Endodermal cell (in vitro differentiated cells): Measurements from ENCODE around the gene GALNT18. TPM values are rescaled to one million over a fixed set of nuclear protein-coding genes. Genes with fewer than 3 reads are reported as not detected.

Experiments
- DNase-seq: peaks from one replicate; pipeline ENCODE4 v3.0.0-alpha.2; 2017
- H3K27ac ChIP-seq: 2 replicates; pipeline ENCODE4 v1.5.1; 2013; ENCODE audit warnings: mild to moderate bottlenecking, low read depth, low read length, moderate library complexity
- H3K27me3 ChIP-seq: 2 replicates; pipeline ENCODE4 v1.6.1; 2013; ENCODE audit warnings: mild to moderate bottlenecking, low read length, moderate library complexity; ENCODE audit not compliant: insufficient read depth, control insufficient read depth, poor library complexity, severe bottlenecking
- H3K36me3 ChIP-seq: 2 replicates; pipeline ENCODE4 v1.7.0; 2013; ENCODE audit warnings: mild to moderate bottlenecking, low read length, moderate library complexity; ENCODE audit not compliant: control insufficient read depth, insufficient read depth
- H3K4me1 ChIP-seq: one replicate; pipeline ENCODE4 v1.7.0; 2013; ENCODE audit warnings: low read length; ENCODE audit not compliant: control insufficient read depth, insufficient read depth
- H3K4me3 ChIP-seq: 2 replicates; pipeline ENCODE4 v1.5.1; 2013; ENCODE audit warnings: mild to moderate bottlenecking, low read length, moderate library complexity
- H3K9ac ChIP-seq: 2 replicates; pipeline ENCODE4 v1.6.1; 2013; ENCODE audit warnings: mild to moderate bottlenecking, low read length, moderate library complexity; ENCODE audit not compliant: poor library complexity, severe bottlenecking; ENCODE audit errors: extremely low read depth
- H3K9me3 ChIP-seq: 2 replicates; pipeline ENCODE4 v1.6.1; 2013; ENCODE audit warnings: mild to moderate bottlenecking, low read length, moderate library complexity; ENCODE audit not compliant: control insufficient read depth
- H3K27ac Mint-ChIP-seq: 2 replicates; pipeline ENCODE4 v1.8.0; 2020; ENCODE audit warnings: mixed read lengths
- H3K27me3 Mint-ChIP-seq: 2 replicates; pipeline ENCODE4 v1.8.0; 2021; ENCODE audit warnings: mild to moderate bottlenecking, mixed read lengths; ENCODE audit not compliant: insufficient read depth
- H3K36me3 Mint-ChIP-seq: 2 replicates; pipeline ENCODE4 v1.8.0; 2020; ENCODE audit warnings: low read depth, mixed read lengths
- H3K4me1 Mint-ChIP-seq: 2 replicates; pipeline ENCODE4 v1.8.0; 2020; ENCODE audit warnings: mixed read lengths
- H3K4me3 Mint-ChIP-seq: 2 replicates; pipeline ENCODE4 v1.8.0; 2020; ENCODE audit warnings: mild to moderate bottlenecking, moderate library complexity, mixed read lengths
- H3K9me3 Mint-ChIP-seq: 2 replicates; pipeline ENCODE4 v1.8.0; 2020; ENCODE audit warnings: mild to moderate bottlenecking, mixed read lengths
- CTCF ChIP-seq: fragments of 200-600 bp; sonication (generic); conservative IDR thresholded peaks from 2 replicates; pipeline ENCODE4 v1.5.0; 2021; ENCODE audit warnings: antibody characterized with exemption, mild to moderate bottlenecking
- WGBS, 2 experiments: methylation state at CpG; one replicate each; pipeline versions ENCODE4 v1.1.5 to v1.1.7; 2013; ENCODE audit warnings: missing lambda C conversion rate in 2 of 2, mixed read lengths in 1 of 2; ENCODE audit not compliant: insufficient coverage in 1 of 2, insufficient read length in 1 of 2; 5-methylcytosine and 5-hydroxymethylcytosine counted together
- total RNA-seq, 2 donors: library from RNA; stranded (reverse); fragmentation: NEBNext Ultra II Directional in 1 of 2; extraction: Animal tissue kit (Norgen Biotek cat#: 25700) in 1 of 2; gene quantifications; 2 replicates in 1 of 2; 3 replicates in 1 of 2; pipeline ENCODE4 v1.2.1, GENCODE V29; 2021

GALNT18 gene
- total RNA-seq, 2 donors from 2014 or later, result 5.1 to 9.9 TPM

- H3K36me3 ChIP-seq, result no peaks in the 10 kb centered on the region
- no peak overlapping the region for H3K27ac ChIP-seq
- H3K27me3 ChIP-seq, result no peaks in the 10 kb centered on the region
- H3K9ac ChIP-seq, result no peak overlapping the region
- H3K4me3 Mint-ChIP-seq, result no peak overlapping the region
- H3K9me3 ChIP-seq, result no peaks in the 10 kb centered on the region
- H3K4me1 Mint-ChIP-seq, result peaks cover 4% of the 10 kb centered on the region
- WGBS, 2 experiments, result 94 to 100% methylated on average over 5 of the region's 5 CpGs
- no peaks in the 10 kb centered on the region for H3K36me3 Mint-ChIP-seq
- H3K9me3 Mint-ChIP-seq, result peaks cover under 1% of the 10 kb centered on the region
- no peaks in the 10 kb centered on the region for H3K4me1 ChIP-seq
- DNase-seq, result peak; percentile 32
- H3K4me3 ChIP-seq, result no peak overlapping the region
- TF ChIP-seq CTCF, result no peak
- no peaks in the 10 kb centered on the region for H3K27me3 Mint-ChIP-seq
- H3K27ac Mint-ChIP-seq, result no peak overlapping the region
These were observed 353.1 kb downstream of the GALNT18 start for GRCh38 chr11:11268706-11269105.

DNA sequence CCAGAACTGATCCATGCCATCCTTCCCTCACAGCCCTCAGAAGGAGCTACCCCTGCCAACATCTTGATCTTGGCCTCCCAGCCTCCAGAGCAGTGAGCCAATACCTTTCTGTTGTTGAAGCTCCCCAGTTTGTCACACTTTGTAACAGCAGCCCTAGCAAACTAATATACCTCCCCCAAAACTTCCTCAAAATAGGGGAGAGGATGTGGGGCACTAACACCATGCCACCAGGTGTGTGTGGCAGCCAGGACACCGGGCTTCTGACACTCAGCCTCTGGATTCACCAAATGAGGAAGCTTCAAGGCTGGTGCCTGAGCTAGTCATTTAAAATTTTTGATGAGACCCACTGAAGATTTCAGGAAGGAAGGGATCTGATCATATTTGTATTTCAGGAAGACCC lies 353.7 kb downstream of the GALNT18 start:
- no peak for DNase-seq
- Mint-ChIP-seq H3K4me3 (no peak overlapping the region), H3K36me3 (no peaks in the 10 kb centered on the region)

DNA sequence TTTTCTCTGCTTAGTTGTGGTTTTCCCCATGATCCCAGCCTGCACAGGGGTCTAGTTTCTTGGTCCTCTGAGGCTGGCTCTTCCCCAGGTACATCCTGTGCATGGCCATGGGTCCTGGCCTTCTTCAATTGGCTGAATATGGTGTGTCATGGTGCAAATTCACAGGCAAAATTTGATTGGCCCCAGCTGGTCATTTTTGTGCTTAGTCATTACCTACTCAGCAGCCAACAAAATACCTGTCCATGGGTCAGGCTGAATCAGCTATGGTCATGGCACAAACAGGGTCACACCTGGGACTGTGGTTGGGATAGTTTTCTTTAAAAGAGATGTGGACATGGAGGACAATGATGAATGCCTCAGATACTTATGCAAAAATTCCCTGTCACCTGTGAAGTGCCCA lies 354.5 kb downstream of the GALNT18 start:
- no peak overlapping the region for H3K9ac ChIP-seq
- Mint-ChIP-seq H3K27ac (no peak overlapping the region), H3K27me3 (no peaks in the 10 kb centered on the region), H3K4me3 (no peak overlapping the region), H3K36me3 (no peaks in the 10 kb centered on the region), H3K4me1 (peaks cover 4% of the 10 kb centered on the region), H3K9me3 (no peaks in the 10 kb centered on the region)
- no peaks in the 10 kb centered on the region for H3K27me3 ChIP-seq
- H3K4me1 ChIP-seq, result no peaks in the 10 kb centered on the region
- no peak overlapping the region for H3K27ac ChIP-seq
- H3K4me3 ChIP-seq, result no peak overlapping the region
- TF ChIP-seq CTCF, result no peak
- no peaks in the 10 kb centered on the region for H3K9me3 ChIP-seq
- no peaks in the 10 kb centered on the region for H3K36me3 ChIP-seq
- DNase-seq, result peak; percentile 18

More for the DNA sequence above, 353.7 kb downstream of the GALNT18 start:
- TF ChIP-seq CTCF, result no peak
- Histone ChIP-seq H3K9ac (no peak overlapping the region), H3K36me3 (no peaks in the 10 kb centered on the region), H3K4me3 (no peak overlapping the region), H3K4me1 (no peaks in the 10 kb centered on the region), H3K9me3 (no peaks in the 10 kb centered on the region), H3K27ac (no peak overlapping the region), H3K27me3 (no peaks in the 10 kb centered on the region)
- Mint-ChIP-seq H3K9me3 (no peaks in the 10 kb centered on the region), H3K27ac (no peak overlapping the region), H3K27me3 (no peaks in the 10 kb centered on the region), H3K4me1 (peaks cover 4% of the 10 kb centered on the region)
- WGBS, 2 experiments, result 45 to 49% methylated on average over 1 of the region's 1 CpG
